Hepatocyte (in vitro differentiated cells): ENCODE measurements around the gene AP2S1.

Experiments
- EZH2phosphoT487 ChIP-seq: fragments of 200-600 bp; sonication (generic); IDR thresholded peaks from one replicate; pipeline ENCODE4 v1.6.1; 2018; ENCODE audit warnings: antibody characterized with exemption, mild to moderate bottlenecking, low read depth, moderate library complexity; ENCODE audit not compliant: unreplicated experiment, severe bottlenecking
- TF ChIP-seq, protein P1 (sequence below): fragments of 200-600 bp; sonication (generic); IDR thresholded peaks from 2 replicates; pipeline ENCODE4 v1.5.1; 2016; ENCODE audit warnings: antibody characterized with exemption, mild to moderate bottlenecking; ENCODE audit not compliant: poor library complexity

DNA sequence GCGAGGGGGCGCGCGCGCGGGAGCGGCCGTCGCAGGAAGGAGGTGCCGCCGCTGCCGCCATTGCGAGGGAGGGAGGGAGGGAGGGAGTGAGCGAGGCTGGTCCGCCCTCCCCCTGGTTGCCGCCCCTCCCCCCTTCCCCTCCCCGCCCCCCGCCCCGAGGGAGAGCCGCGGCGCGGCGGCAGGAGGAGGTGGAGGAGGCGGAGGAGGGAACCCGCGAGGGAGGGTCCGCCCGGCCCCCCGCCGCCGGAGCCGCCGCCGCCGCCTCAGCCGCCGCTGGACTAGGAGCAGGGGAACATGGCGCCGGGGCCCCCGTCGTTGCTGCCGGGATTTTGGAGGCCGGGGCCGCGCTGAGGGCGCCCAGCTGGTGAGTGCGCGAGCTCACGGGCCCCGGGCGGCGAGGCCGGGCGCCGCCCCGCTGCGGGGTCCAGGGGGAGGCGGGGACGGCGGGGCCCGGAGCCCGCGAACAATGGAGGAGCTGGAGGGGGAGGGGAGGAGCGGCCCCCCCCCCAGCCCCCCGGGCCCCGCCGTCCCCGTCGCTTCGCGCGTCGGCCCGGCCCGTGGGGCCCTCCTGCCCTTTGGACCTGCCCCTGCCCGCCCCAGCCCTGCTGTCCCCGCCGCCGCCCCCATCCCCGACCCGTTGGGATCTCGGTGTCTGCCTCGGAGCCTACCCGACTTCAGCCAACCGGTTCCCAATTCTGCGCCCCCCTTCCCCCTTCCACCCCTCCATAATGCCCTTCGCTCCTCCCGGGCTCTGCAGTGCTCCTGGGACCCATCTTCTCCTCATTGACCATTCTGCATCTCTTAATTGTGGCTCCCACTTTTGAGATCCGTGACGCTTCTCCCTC lies 10.4 kb upstream of the AP2S1 start, which contains the start of gene ARHGAP35:
- TF ChIP-seq EZH2phosphoT487 = no peak
- TF ChIP-seq, protein P1, sequence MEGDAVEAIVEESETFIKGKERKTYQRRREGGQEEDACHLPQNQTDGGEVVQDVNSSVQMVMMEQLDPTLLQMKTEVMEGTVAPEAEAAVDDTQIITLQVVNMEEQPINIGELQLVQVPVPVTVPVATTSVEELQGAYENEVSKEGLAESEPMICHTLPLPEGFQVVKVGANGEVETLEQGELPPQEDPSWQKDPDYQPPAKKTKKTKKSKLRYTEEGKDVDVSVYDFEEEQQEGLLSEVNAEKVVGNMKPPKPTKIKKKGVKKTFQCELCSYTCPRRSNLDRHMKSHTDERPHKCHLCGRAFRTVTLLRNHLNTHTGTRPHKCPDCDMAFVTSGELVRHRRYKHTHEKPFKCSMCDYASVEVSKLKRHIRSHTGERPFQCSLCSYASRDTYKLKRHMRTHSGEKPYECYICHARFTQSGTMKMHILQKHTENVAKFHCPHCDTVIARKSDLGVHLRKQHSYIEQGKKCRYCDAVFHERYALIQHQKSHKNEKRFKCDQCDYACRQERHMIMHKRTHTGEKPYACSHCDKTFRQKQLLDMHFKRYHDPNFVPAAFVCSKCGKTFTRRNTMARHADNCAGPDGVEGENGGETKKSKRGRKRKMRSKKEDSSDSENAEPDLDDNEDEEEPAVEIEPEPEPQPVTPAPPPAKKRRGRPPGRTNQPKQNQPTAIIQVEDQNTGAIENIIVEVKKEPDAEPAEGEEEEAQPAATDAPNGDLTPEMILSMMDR = no peak
